Ishikawa (cell line): ENCODE measurements around the gene RPTOR.

Experiments
- CEBPB ChIP-seq: IDR thresholded peaks from 2 replicates; pipeline ENCODE4 v1.6.1; 2012
- CREB1 ChIP-seq: IDR thresholded peaks from 2 replicates; pipeline ENCODE4 v1.6.1; 2012; ENCODE audit warnings: low read depth
- EGR1 ChIP-seq: IDR thresholded peaks from 2 replicates; pipeline ENCODE4 v1.6.1; 2012
- EP300 ChIP-seq: IDR thresholded peaks from 2 replicates; pipeline ENCODE4 v1.6.1; 2012; ENCODE audit warnings: borderline replicate concordance
- FOXM1 ChIP-seq: IDR thresholded peaks from 2 replicates; pipeline ENCODE4 v1.6.1; 2012; ENCODE audit warnings: low read depth, borderline replicate concordance
- NFIC ChIP-seq: IDR thresholded peaks from 2 replicates; pipeline ENCODE4 v1.6.1; 2012
- RAD21 ChIP-seq: IDR thresholded peaks from 2 replicates; pipeline ENCODE4 v1.6.1; 2012; ENCODE audit warnings: low read depth
- TAF1 ChIP-seq: IDR thresholded peaks from 2 replicates; pipeline ENCODE4 v1.6.1; 2012; ENCODE audit warnings: low read depth, mild to moderate bottlenecking
- TCF12 ChIP-seq: IDR thresholded peaks from 2 replicates; pipeline ENCODE4 v1.6.1; 2012; ENCODE audit warnings: low read depth
- TEAD4 ChIP-seq: IDR thresholded peaks from 2 replicates; pipeline ENCODE4 v1.6.1; 2012
- YY1 ChIP-seq: IDR thresholded peaks from 2 replicates; pipeline ENCODE4 v1.6.1; 2012; ENCODE audit warnings: low read depth
- ZBTB7A ChIP-seq: IDR thresholded peaks from 2 replicates; pipeline ENCODE4 v1.6.1; 2012; ENCODE audit warnings: low read depth
- TF ChIP-seq, protein P1 (sequence below): IDR thresholded peaks from 2 replicates; pipeline ENCODE4 v1.6.1; 2012
- TF ChIP-seq, protein P2 (sequence below): IDR thresholded peaks from 2 replicates; pipeline ENCODE4 v1.6.1; 2012
- TF ChIP-seq, protein P3 (sequence below): IDR thresholded peaks from 2 replicates; pipeline ENCODE4 v1.6.1; 2012; ENCODE audit warnings: low read depth, mild to moderate bottlenecking

The RPTOR gene

DNA sequence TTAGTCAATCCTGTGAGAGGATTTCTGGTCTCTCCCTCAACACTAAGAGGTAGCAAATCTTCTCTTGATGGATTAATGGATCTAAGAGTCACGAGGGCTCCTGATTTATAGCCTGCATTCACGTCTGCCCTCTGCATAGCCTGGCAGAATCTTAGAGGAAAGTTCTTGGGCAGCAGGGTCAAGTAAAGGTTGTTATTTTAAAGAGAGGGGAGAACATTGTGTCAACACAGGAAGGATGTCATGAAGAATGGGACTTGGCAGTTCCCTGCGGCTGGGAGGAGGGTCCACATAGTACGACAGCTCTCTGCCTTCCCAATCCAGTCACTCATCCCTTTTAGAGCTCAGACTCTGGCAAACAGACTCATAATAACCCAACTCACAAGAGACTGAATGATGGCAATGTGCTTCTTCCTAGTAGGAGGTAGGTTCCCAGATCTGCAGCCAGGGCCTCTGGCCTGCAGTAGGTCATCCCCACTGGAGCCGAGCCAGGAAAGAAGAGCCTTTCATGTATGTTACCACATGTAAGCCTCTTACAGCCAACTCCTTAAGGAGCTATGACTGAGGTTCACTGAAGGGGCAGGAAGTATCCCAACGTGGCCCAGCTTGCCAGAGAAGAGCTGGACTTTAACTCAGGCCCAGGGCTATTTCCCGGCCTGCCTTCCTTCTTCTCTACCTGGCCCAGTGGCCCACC lies 25.4 kb upstream of the RPTOR start:
- TF ChIP-seq CEBPB (no peak), FOXM1 (no peak), EGR1 (no peak), ZBTB7A (no peak), RAD21 (no peak), TCF12 (no peak)
- TF ChIP-seq, protein P1, sequence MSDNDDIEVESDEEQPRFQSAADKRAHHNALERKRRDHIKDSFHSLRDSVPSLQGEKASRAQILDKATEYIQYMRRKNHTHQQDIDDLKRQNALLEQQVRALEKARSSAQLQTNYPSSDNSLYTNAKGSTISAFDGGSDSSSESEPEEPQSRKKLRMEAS, result no peak

DNA sequence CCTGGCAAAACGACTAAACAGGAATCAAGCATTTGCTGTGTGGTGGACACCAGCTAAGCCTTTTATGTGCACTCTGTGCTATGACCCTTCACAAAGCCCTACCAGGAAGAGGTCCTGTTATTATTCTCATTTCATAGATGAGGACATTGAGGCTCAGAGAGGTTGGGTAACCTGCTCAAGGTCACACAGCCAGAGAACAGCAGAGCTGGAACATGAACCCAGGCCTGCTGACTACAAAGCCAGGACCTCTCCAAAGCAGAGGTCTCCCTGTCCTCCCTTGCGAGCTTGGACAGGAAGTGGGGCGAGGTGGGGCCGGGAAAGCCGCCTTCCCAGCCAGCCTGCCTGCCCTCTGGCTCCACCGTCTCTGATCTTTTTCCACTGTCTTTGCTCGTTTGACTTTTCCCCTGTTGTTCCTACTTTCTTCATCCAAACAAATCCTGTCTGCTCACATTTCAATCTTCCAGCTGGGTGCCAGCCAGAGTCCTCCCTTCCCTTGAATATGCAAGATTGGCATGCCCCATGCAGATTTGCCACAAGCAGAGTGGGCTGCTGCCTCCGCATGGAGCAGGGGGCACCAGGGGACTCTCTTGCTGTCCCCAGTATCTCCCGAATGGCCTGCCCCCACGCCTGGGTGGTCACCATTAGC lies 23.7 kb upstream of the RPTOR start:
- no peak for TF ChIP-seq CREB1
- TF ChIP-seq CEBPB, result no peak
- no peak for TF ChIP-seq EGR1
- no peak for TF ChIP-seq TEAD4
- no peak for TF ChIP-seq FOXM1
- TF ChIP-seq TCF12, result no peak
- TF ChIP-seq, protein P2, sequence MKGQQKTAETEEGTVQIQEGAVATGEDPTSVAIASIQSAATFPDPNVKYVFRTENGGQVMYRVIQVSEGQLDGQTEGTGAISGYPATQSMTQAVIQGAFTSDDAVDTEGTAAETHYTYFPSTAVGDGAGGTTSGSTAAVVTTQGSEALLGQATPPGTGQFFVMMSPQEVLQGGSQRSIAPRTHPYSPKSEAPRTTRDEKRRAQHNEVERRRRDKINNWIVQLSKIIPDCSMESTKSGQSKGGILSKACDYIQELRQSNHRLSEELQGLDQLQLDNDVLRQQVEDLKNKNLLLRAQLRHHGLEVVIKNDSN, result no peak
- TF ChIP-seq, protein P3, sequence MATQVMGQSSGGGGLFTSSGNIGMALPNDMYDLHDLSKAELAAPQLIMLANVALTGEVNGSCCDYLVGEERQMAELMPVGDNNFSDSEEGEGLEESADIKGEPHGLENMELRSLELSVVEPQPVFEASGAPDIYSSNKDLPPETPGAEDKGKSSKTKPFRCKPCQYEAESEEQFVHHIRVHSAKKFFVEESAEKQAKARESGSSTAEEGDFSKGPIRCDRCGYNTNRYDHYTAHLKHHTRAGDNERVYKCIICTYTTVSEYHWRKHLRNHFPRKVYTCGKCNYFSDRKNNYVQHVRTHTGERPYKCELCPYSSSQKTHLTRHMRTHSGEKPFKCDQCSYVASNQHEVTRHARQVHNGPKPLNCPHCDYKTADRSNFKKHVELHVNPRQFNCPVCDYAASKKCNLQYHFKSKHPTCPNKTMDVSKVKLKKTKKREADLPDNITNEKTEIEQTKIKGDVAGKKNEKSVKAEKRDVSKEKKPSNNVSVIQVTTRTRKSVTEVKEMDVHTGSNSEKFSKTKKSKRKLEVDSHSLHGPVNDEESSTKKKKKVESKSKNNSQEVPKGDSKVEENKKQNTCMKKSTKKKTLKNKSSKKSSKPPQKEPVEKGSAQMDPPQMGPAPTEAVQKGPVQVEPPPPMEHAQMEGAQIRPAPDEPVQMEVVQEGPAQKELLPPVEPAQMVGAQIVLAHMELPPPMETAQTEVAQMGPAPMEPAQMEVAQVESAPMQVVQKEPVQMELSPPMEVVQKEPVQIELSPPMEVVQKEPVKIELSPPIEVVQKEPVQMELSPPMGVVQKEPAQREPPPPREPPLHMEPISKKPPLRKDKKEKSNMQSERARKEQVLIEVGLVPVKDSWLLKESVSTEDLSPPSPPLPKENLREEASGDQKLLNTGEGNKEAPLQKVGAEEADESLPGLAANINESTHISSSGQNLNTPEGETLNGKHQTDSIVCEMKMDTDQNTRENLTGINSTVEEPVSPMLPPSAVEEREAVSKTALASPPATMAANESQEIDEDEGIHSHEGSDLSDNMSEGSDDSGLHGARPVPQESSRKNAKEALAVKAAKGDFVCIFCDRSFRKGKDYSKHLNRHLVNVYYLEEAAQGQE, result no peak
- TF ChIP-seq YY1, result no peak
- TF ChIP-seq RAD21, result no peak
- TF ChIP-seq EP300, result no peak
- no peak for TF ChIP-seq NFIC
- TF ChIP-seq ZBTB7A, result no peak
- TF ChIP-seq TAF1, result no peak
- TF ChIP-seq, protein P1, result no peak

DNA sequence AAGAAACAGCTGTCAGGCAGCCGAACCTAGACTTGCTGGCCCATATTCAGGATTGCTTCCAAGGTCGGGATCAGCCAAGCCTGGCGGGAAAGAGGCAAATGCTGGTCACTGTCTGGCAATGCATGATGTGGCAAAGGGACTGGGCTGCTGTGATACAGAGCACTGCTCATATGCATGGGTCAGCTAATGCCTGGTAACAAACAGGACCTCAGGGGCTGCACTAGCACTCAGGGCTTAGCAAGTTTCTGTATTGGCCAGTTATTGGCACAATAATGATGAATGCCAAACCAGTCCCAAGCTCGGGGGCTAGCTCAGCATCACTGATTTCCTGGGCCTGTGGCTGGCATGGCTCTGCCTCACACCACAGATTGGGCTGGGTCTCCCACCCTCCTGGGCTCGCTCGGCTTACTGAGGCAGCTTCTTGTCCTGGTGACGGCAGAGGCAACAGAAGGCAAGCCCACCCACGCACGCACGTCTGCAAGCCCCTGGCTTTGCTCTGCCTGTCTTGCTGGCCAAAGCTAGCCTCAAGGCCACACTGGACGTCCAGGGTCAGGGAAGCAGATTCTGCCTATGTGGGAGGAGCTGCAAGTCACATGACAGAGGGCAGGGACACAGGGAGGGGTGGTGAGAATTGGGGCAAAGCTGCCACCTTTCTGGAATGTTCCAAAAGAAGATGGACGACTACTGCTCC lies 21.4 kb upstream of the RPTOR start:
- TF ChIP-seq, protein P2, result 0 out of 2 replicates have a peak, but pooled peaks have one; percentile 14
- TF ChIP-seq, protein P1, result no peak

DNA sequence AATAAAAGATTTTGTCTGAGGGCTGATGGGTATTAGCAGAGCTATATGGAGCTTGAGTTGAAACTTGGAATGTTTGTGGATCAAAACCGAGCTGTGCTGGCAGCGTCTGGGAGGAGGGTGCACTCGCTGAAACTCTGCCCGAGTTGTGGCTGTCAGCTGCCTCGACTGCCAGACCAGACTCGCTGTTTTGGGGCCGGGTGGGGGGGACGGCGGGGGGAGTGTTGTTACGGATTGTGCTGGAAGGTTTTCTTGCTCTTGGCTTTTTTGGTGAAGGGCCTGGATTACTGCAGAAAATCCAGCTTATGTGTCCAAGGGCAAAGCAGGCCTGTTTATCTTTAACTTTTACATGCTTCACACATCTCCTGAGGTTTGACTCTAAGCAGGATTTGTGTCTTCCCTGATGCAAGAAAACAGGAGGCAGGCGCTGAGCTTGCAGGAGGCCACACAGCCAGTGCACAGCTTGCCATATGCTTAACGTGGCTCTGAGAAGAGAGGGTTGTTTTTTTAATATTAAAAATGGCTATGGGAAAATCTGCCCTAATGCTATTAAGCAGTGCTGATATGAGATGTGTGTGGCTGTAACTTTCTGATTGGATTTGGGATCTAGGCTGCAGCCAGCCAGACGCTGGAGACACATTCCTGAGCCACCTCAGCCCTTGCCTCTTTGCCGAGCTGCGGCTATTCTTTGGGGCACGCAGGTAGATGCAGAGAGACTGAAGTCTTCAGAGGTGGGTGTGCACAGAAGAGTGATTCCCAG lies 20.5 kb upstream of the RPTOR start:
- TF ChIP-seq, protein P2, result no peak
- no peak for TF ChIP-seq ZBTB7A

DNA sequence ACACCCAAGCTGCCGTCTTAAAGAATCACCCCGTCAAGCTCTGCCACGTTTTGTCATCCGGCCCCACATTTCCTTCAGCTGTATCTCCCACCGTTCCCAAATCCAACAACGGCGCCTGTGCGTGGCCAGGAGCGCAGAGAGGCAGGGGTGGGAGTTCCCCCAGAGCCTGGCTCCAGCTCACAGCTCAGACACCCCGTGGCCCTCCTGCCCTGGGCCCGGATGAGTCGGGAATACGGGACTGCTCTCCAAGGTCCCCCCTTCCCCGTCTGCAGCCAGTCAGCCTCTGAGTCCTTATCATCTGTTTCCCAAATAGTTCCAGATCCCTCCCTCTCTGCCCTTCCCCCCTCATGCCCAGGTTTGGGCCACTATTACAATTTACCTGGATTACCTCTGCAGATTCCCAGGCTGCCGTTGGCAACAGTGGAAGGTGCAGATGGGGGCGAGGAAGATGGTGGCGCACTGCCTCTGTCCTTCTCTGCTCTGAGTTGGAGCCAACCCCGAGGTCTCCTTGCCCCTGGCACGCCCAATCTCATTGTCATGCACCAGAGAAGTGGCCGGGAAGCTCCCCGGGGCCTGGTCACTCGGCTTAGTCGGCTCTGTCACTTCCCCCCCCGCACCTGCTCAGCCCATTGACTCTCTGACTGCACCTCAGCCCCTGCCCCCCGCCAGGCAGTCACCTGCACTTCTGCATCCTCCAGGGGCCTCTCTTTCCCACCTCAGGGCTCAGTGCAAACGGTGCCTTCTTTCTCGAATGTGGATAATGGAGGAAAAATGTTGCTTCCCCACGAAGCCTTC lies 18.3 kb upstream of the RPTOR start:
- no peak for TF ChIP-seq CEBPB
- TF ChIP-seq EGR1, result no peak
- TF ChIP-seq RAD21, result no peak
- TF ChIP-seq, protein P2, result no peak
- no peak for TF ChIP-seq TCF12
- TF ChIP-seq NFIC, result no peak
- TF ChIP-seq, protein P3, result no peak
- no peak for TF ChIP-seq ZBTB7A
- TF ChIP-seq, protein P1, result no peak
- TF ChIP-seq EP300, result no peak
- no peak for TF ChIP-seq TAF1
